IPS-20b (cell line): Measurements from ENCODE around the gene NXPE3.

Source experiments
- H3K27ac ChIP-seq: one replicate; pipeline ENCODE4 v1.5.1; 2013; ENCODE audit warnings: low read length
- H3K27me3 ChIP-seq: 2 replicates; pipeline ENCODE4 v1.6.1; 2013; ENCODE audit warnings: mild to moderate bottlenecking, low read length, inconsistent platforms; ENCODE audit not compliant: insufficient read depth
- H3K36me3 ChIP-seq: 2 replicates; pipeline ENCODE4 v1.6.1; 2013; ENCODE audit warnings: low read depth, mild to moderate bottlenecking, inconsistent platforms, low read length, moderate library complexity; ENCODE audit not compliant: insufficient read depth
- H3K4me1 ChIP-seq: 2 replicates; pipeline ENCODE4 v1.6.1; 2013; ENCODE audit warnings: mild to moderate bottlenecking, control low read depth, inconsistent platforms, low read length, moderate library complexity; ENCODE audit not compliant: insufficient read depth
- H3K4me3 ChIP-seq: 2 replicates; pipeline ENCODE4 v1.5.1; 2013; ENCODE audit warnings: mild to moderate bottlenecking, low read length, inconsistent platforms
- H3K9ac ChIP-seq: 2 replicates; pipeline ENCODE4 v1.6.1; 2013; ENCODE audit warnings: low read depth, mild to moderate bottlenecking, inconsistent platforms, low read length, moderate library complexity
- H3K9me3 ChIP-seq: 2 replicates; pipeline ENCODE4 v1.6.1; 2013; ENCODE audit warnings: mild to moderate bottlenecking, low read depth, low read length, inconsistent platforms; ENCODE audit not compliant: insufficient read depth

The NXPE3 gene

GRCh38 chr3:101833446-101833974 lies 54.5 kb downstream of the NXPE3 start:
- no peak overlapping the region for H3K9ac ChIP-seq
- H3K4me3 ChIP-seq, result no peak overlapping the region
- H3K36me3 ChIP-seq, result no peaks in the 10 kb centered on the region
- no peak overlapping the region for H3K27ac ChIP-seq
- no peaks in the 10 kb centered on the region for H3K27me3 ChIP-seq
- no peaks in the 10 kb centered on the region for H3K9me3 ChIP-seq
- peaks cover 7% of the 10 kb centered on the region; the same call in 1 of the 2 replicates for H3K4me1 ChIP-seq

- H3K27me3 ChIP-seq, result no peaks in the 10 kb centered on the region
- H3K9ac ChIP-seq, result no peak overlapping the region
- no peaks in the 10 kb centered on the region for H3K36me3 ChIP-seq
- H3K4me3 ChIP-seq, result no peak overlapping the region
- H3K9me3 ChIP-seq, result no peaks in the 10 kb centered on the region
- no peak overlapping the region for H3K27ac ChIP-seq
- peaks cover 4% of the 10 kb centered on the region; the same call in 1 of the 2 replicates for H3K4me1 ChIP-seq
Observed at GRCh38 chr3:101835676-101836075, 56.7 kb downstream of the NXPE3 start.

GRCh38 chr3:101836160-101836559 lies 57.1 kb downstream of the NXPE3 start:
- no peaks in the 10 kb centered on the region for H3K27me3 ChIP-seq
- H3K4me1 ChIP-seq, result peaks cover 6% of the 10 kb centered on the region; the same call in 1 of the 2 replicates
- H3K9ac ChIP-seq, result no peak overlapping the region
- H3K4me3 ChIP-seq, result no peak overlapping the region
- no peaks in the 10 kb centered on the region for H3K36me3 ChIP-seq
- no peaks in the 10 kb centered on the region for H3K9me3 ChIP-seq
- no peak overlapping the region for H3K27ac ChIP-seq

GRCh38 chr3:101836652-101837598 lies 57.9 kb downstream of the NXPE3 start:
- no peak overlapping the region for H3K9ac ChIP-seq
- H3K27ac ChIP-seq, result no peak overlapping the region
- no peak overlapping the region for H3K4me3 ChIP-seq
- no peaks in the 10 kb centered on the region for H3K36me3 ChIP-seq
- no peaks in the 10 kb centered on the region for H3K9me3 ChIP-seq
- peaks cover 11% of the 10 kb centered on the region; the same call in 1 of the 2 replicates for H3K4me1 ChIP-seq
- H3K27me3 ChIP-seq, result no peaks in the 10 kb centered on the region

GRCh38 chr3:101838691-101839090 lies 59.7 kb downstream of the NXPE3 start:
- Histone ChIP-seq H3K36me3 (no peaks in the 10 kb centered on the region), H3K4me1 (peaks cover 19% of the 10 kb centered on the region; the same call in 1 of the 2 replicates)

GRCh38 chr3:101840066-101840465 lies 61.1 kb downstream of the NXPE3 start:
- H3K9me3 ChIP-seq, result no peaks in the 10 kb centered on the region
- H3K4me1 ChIP-seq, result peaks cover 19% of the 10 kb centered on the region; the same call in 1 of the 2 replicates
- H3K27me3 ChIP-seq, result no peaks in the 10 kb centered on the region
- H3K36me3 ChIP-seq, result no peaks in the 10 kb centered on the region
- H3K4me3 ChIP-seq, result no peak overlapping the region
- no peak overlapping the region for H3K27ac ChIP-seq
- H3K9ac ChIP-seq, result no peak overlapping the region

More at GRCh38 chr3:101838691-101839090, 59.7 kb downstream of the NXPE3 start:
- Histone ChIP-seq H3K9ac (no peak overlapping the region), H3K27ac (no peak overlapping the region), H3K4me3 (no peak overlapping the region), H3K27me3 (no peaks in the 10 kb centered on the region), H3K9me3 (no peaks in the 10 kb centered on the region)

GRCh38 chr3:101842245-101842934 lies 63.4 kb downstream of the NXPE3 start:
- peak overlapping the region; percentile 41 for H3K27ac ChIP-seq

GRCh38 chr3:101842935-101843330 lies 63.9 kb downstream of the NXPE3 start:
- peak overlapping the region; percentile 25 for H3K27ac ChIP-seq
- no peaks in the 10 kb centered on the region for H3K9me3 ChIP-seq
- H3K4me3 ChIP-seq, result no peak overlapping the region

More at GRCh38 chr3:101842245-101842934, 63.4 kb downstream of the NXPE3 start:
- H3K4me3 ChIP-seq, result no peak overlapping the region
- no peaks in the 10 kb centered on the region for H3K9me3 ChIP-seq
- H3K36me3 ChIP-seq, result no peaks in the 10 kb centered on the region
- H3K9ac ChIP-seq, result peak overlapping the region; percentile 14; the same call in 1 of the 2 replicates
- H3K27me3 ChIP-seq, result no peaks in the 10 kb centered on the region
- H3K4me1 ChIP-seq, result peaks cover 24% of the 10 kb centered on the region; the same call in 1 of the 2 replicates

GRCh38 chr3:101845425-101845824 lies 66.4 kb downstream of the NXPE3 start:
- Histone ChIP-seq H3K27ac (no peak overlapping the region), H3K4me1 (peaks cover 36% of the 10 kb centered on the region; the same call in 1 of the 2 replicates), H3K27me3 (no peaks in the 10 kb centered on the region), H3K9ac (no peak overlapping the region), H3K4me3 (no peak overlapping the region), H3K36me3 (no peaks in the 10 kb centered on the region), H3K9me3 (no peaks in the 10 kb centered on the region)

More at GRCh38 chr3:101842935-101843330, 63.9 kb downstream of the NXPE3 start:
- Histone ChIP-seq H3K9ac (no peak overlapping the region), H3K27me3 (no peaks in the 10 kb centered on the region), H3K36me3 (no peaks in the 10 kb centered on the region), H3K4me1 (peaks cover 29% of the 10 kb centered on the region; the same call in 1 of the 2 replicates)

GRCh38 chr3:101846709-101847108 lies 67.7 kb downstream of the NXPE3 start:
- no peak overlapping the region for H3K27ac ChIP-seq
- H3K4me3 ChIP-seq, result no peak overlapping the region
- H3K4me1 ChIP-seq, result peaks cover 31% of the 10 kb centered on the region; the same call in 1 of the 2 replicates
- H3K9me3 ChIP-seq, result no peaks in the 10 kb centered on the region
- no peaks in the 10 kb centered on the region for H3K27me3 ChIP-seq
- peaks cover under 1% of the 10 kb centered on the region; the same call in 1 of the 2 replicates for H3K36me3 ChIP-seq
- no peak overlapping the region for H3K9ac ChIP-seq

GRCh38 chr3:101847328-101847727 lies 68.3 kb downstream of the NXPE3 start:
- Histone ChIP-seq H3K27me3 (no peaks in the 10 kb centered on the region), H3K9me3 (no peaks in the 10 kb centered on the region), H3K27ac (no peak overlapping the region), H3K4me3 (no peak overlapping the region), H3K9ac (no peak overlapping the region), H3K36me3 (peaks cover 6% of the 10 kb centered on the region), H3K4me1 (peaks cover 25% of the 10 kb centered on the region; the same call in 1 of the 2 replicates)
